ENCODE measurements around the gene RAB20. TPM values are rescaled to one million over a fixed set of nuclear protein-coding genes. Genes with fewer than 3 reads are reported as not detected.
"Not testable (repeated sequence)": the region's sequence is repeated elsewhere in the genome, so short reads cannot be mapped to it uniquely, and the experiment has no call there.

RAB20 gene
- total RNA-seq, 1 donor from 2014 or later, result 10.0 TPM

GRCh38 chr13:110536006-110536693, 25.4 kb downstream of the RAB20 start:
- no peak for TF ChIP-seq CTCF (IDR thresholded peaks at IDR 0.05)
- DNase-seq (ENCODE audit: extremely low spot score, unreplicated experiment), result no peak
- peaks cover 1% of the 10 kb centered on the region for H3K36me3 Mint-ChIP-seq (ENCODE audit: unreplicated experiment)
- no peak overlapping the region for H3K27ac Mint-ChIP-seq (ENCODE audit: unreplicated experiment)
- no peak overlapping the region for H3K4me3 Mint-ChIP-seq (ENCODE audit: unreplicated experiment)
- H3K27me3 Mint-ChIP-seq (ENCODE audit: unreplicated experiment), result no peaks in the 10 kb centered on the region
- H3K4me1 Mint-ChIP-seq (ENCODE audit: unreplicated experiment), result peaks cover 16% of the 10 kb centered on the region
- no peaks in the 10 kb centered on the region for H3K9me3 Mint-ChIP-seq (ENCODE audit: unreplicated experiment)

GRCh38 chr13:110535526-110535925, 26.0 kb downstream of the RAB20 start:
- Mint-ChIP-seq H3K36me3 (ENCODE audit: unreplicated experiment) (peaks cover 1% of the 10 kb centered on the region), H3K27ac (ENCODE audit: unreplicated experiment) (no peak overlapping the region), H3K9me3 (ENCODE audit: unreplicated experiment) (no peaks in the 10 kb centered on the region), H3K4me3 (ENCODE audit: unreplicated experiment) (no peak overlapping the region), H3K27me3 (ENCODE audit: unreplicated experiment) (no peaks in the 10 kb centered on the region), H3K4me1 (ENCODE audit: unreplicated experiment) (peaks cover 11% of the 10 kb centered on the region)
- no peak for TF ChIP-seq CTCF (IDR thresholded peaks at IDR 0.05)
- DNase-seq (ENCODE audit: extremely low spot score, unreplicated experiment), result no peak

GRCh38 chr13:110533771-110534670, 27.5 kb downstream of the RAB20 start:
- DNase-seq (ENCODE audit: extremely low spot score, unreplicated experiment), result no peak
- Mint-ChIP-seq H3K9me3 (ENCODE audit: unreplicated experiment) (no peaks in the 10 kb centered on the region), H3K36me3 (ENCODE audit: unreplicated experiment) (peaks cover 1% of the 10 kb centered on the region), H3K4me1 (ENCODE audit: unreplicated experiment) (peaks cover 19% of the 10 kb centered on the region), H3K27ac (ENCODE audit: unreplicated experiment) (no peak overlapping the region), H3K4me3 (ENCODE audit: unreplicated experiment) (no peak overlapping the region), H3K27me3 (ENCODE audit: unreplicated experiment) (no peaks in the 10 kb centered on the region)
- TF ChIP-seq CTCF (IDR thresholded peaks at IDR 0.05), result no peak

- not testable (repeated sequence) for DNase-seq (ENCODE audit: extremely low spot score, unreplicated experiment); H3K27ac Mint-ChIP-seq (ENCODE audit: unreplicated experiment); H3K27me3 Mint-ChIP-seq (ENCODE audit: unreplicated experiment); H3K9me3 Mint-ChIP-seq (ENCODE audit: unreplicated experiment); H3K36me3 Mint-ChIP-seq (ENCODE audit: unreplicated experiment); H3K4me3 Mint-ChIP-seq (ENCODE audit: unreplicated experiment)
- H3K4me1 Mint-ChIP-seq (ENCODE audit: unreplicated experiment), result peaks cover 31% of the 10 kb centered on the region
These were observed 29.3 kb downstream of the RAB20 start for GRCh38 chr13:110532258-110532657.

- no peak overlapping the region for H3K4me3 Mint-ChIP-seq (ENCODE audit: unreplicated experiment)
- no peaks in the 10 kb centered on the region for H3K36me3 Mint-ChIP-seq (ENCODE audit: unreplicated experiment)
- no peak for DNase-seq (ENCODE audit: extremely low spot score, unreplicated experiment)
- H3K9me3 Mint-ChIP-seq (ENCODE audit: unreplicated experiment), result no peaks in the 10 kb centered on the region
- H3K4me1 Mint-ChIP-seq (ENCODE audit: unreplicated experiment), result peaks cover 35% of the 10 kb centered on the region
- no peak overlapping the region for H3K27ac Mint-ChIP-seq (ENCODE audit: unreplicated experiment)
- no peak for TF ChIP-seq CTCF (IDR thresholded peaks at IDR 0.05)
- no peaks in the 10 kb centered on the region for H3K27me3 Mint-ChIP-seq (ENCODE audit: unreplicated experiment)
These were observed 29.8 kb downstream of the RAB20 start for GRCh38 chr13:110531671-110532083.
